HG02759 (cell line): ENCODE measurements around the gene KRTAP12-2.
"Not testable (repeated sequence)": the region's sequence is repeated elsewhere in the genome, so short reads cannot be mapped to it uniquely, and the experiment has no call there.

Experiments used
- ATAC-seq: cut with Tn5 transposase; IDR thresholded peaks from one replicate; pipeline ENCODE4 v1.9.1; 2021; ENCODE audit warnings: mild to moderate bottlenecking, moderate library complexity; ENCODE audit not compliant: unreplicated experiment

The KRTAP12-2 gene

DNA sequence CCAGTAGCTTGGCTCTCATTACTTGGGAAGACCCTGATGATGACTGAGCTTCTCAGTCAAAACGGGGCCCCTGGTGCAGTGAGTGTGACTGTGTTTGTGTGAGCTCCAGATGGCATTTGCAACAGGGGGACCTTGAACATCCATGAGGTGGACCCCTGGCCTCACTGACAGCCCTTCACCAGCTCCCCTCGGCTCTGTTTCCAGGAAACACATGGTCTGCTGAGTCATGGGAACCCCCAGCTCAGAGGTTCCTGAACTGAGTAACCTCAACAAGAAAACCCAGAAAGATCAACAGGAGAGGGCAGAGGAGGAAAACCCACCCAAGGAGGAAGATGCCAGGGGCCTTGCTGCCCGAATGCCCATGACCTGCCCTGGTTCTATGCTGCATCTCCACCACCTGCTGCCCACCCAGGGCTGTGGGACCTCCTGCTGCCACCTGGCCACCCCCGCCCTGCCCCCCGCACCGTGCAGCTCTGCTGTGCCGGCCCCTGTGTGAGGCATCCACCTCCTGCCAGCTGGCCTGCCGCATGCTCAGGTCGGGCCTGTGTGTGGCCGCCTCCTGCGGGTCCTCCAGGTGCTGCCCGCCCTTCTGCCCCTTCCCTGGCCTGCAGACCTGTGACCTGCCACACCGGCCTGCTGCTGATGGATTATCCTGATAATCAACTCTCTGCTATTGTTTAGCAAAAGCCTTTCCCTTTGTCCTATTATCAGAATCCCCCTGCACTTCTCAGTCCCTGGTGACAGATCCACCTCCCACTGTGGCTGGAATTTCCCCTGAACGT, 19.5 kb upstream of the KRTAP12-2 start:
- ATAC-seq, result no peak

DNA sequence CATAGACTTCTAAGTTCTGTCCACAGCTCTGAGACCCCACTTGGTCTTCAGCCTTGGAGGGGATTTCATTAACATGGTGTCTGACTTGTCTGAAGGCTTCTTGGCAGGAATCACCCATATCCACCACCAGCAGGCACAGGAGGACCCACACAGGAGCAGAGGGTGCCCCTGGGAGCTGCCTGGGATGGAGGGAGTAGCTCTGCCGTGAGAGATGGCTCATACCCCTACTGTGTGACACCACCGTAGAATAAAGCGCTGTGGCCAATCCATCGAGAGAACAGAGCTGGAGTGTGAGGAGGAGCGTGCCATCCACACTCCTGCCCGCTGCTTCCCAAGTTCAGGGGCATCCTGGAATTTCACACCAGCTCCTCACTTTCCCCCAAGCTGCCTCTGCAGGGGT, 18.3 kb upstream of the KRTAP12-2 start:
- not testable (repeated sequence) for ATAC-seq

DNA sequence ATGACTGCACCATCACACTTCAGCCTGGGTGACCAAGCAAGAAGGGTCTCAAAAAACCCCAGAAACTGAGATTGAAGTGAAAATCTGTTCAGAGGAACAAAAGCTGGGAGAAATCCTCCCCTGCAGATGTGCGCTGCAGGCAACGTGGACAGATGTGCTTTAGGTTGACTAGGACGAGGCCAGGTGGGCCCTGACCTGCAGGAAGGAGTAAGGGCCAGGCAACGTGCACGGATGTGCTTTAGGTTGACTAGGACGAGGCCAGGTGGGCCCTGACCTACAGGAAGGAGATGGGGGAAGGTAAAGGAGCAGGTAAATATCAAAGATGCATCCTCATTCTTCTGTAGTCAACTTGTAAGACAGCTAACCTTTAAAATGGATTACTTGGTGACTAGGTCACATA, 17.8 kb upstream of the KRTAP12-2 start:
- no peak for ATAC-seq

DNA sequence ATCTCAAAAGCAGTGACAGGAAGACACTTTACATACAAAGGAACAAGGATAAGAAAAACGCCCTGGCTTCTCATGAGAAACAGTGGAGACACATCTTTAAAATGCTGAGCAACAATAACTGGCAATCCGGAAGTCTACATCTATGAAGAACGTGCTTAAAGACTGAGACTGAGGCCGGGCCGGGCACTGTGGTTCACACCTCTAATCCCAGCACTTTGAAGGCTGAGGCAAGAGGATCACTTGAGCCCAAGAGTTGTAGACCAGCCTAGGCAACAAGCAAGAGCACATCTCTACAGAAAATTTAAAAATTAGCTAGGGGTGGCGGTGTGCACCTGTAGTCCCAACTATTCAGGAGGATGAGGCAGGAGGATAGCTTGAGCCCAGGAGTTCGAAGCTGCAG, 17.4 kb upstream of the KRTAP12-2 start:
- ATAC-seq, result no peak

DNA sequence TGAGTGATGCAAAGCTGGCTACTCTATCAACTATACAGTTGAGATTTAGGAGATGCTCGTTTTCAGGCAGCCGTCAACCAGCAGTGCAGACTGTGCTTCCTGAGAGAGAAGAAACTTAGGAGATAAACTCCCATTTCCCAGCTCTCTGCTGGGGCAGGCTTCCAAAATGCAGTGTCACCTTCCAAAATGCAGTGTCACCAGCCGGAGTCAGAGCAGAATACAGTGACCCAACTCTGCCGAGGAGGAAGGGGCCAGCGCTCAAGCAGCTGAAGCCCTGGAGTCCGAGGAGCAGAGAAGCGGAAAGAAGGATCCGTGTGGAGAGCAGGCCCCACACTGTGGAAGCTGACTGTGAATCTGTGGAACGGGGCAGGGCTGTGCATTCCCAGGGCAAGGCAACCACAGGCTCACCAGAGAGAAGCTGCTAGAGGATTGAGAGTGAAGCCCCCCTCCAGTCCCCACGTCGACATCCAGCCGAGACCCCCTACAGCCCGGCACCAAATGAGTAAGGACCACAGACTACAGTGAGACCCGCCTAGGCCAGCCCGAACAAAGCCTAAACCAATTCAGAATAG, 15.9 kb upstream of the KRTAP12-2 start:
- ATAC-seq, result no peak

DNA sequence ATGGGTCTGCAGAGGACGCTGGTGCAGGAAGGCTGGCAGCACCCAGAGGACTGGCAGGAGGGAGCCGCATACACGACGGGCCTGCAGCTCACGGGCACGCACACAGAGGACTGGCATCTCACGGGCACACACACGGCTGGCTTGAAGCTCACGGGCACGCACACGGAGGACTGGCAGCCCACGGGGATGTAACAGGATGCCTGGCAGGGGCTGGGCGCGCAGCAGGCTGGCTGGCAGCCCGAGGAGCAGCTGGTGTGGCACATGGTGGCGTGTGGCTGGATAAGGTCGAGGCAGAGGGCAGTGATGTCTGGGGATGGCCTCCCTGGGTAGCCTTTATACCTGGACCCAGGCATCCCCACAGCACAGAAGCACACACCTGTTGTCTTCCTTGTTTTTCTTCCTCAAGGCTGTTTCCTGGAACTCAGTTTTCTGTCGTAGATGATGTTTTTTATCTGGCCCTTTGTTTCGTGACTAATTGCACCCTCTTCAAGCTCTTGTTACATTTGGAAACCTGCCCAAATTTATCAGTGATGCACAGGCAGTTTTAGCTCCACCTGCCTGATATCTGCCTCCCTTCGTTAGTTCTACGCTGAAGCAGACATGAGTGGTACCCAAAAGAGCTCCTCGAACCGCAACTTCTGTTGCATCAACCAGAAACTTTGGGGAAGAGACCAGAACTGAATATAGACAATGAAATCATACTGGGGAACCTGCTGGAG, 15.3 kb upstream of the KRTAP12-2 start, which contains the start of gene KRTAP12-1:
KRTAP12-1 (minus strand) TSS at position 303 of the 719 bp plus-strand sequence; CDS start at position 263, 40 bp downstream.
- no peak for ATAC-seq

DNA sequence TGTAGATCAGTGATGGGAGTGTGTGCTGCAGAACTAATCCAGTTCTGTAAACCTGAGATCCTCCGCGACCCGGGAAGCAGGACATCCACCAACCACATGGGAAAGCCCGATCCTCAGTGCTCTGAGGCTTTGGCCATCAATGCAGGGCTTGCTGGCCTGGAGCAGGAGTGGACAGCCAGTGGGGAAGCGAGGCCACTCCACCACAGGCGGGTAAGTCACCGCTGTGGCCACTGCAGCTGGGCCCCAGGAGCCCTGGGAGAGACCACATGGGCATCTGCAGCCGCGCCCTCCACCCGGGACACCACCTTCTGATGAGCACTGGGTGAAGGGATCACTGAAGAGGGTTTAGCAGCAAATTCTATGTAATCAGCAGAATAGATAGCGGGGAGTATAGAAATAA, 14.4 kb upstream of the KRTAP12-2 start:
- no peak for ATAC-seq

DNA sequence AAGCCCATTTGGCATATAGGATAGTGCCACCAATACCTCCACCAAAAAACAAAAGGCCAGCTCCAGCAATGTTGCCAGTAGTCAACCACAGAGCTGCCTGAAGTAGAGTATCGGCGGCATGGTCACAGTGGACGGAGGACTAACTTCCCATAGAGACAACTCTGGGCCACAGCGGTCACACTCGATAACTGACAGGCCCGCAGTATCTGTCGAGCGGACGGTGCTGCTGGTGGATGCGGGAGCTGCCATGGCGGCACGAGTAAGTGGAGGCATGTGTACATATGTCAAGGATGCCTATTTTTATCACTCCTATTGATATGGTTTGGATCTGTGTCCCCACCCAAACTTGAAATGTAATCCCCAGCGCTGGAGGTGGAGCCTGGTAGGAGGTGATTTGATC, 11.2 kb upstream of the KRTAP12-2 start:
- ATAC-seq, result no peak

DNA sequence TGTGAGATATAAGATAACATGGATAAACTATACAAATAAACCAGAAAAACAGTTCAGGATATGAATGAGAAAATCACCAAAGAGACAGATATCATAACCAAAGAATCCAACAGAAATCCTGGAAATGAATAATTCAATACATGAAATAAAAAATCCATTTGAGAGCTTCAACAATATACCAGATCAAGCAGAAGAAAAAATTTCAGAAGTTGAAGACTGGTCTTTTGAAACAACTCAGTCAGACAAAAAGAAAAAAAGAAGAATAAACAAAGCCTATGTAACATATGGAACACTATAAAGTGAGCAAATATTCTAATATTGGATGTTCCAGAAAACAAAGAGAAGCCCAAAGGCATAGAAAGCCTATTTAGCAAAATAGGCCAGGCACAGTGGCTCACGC, 5.2 kb upstream of the KRTAP12-2 start:
- ATAC-seq, result no peak

DNA sequence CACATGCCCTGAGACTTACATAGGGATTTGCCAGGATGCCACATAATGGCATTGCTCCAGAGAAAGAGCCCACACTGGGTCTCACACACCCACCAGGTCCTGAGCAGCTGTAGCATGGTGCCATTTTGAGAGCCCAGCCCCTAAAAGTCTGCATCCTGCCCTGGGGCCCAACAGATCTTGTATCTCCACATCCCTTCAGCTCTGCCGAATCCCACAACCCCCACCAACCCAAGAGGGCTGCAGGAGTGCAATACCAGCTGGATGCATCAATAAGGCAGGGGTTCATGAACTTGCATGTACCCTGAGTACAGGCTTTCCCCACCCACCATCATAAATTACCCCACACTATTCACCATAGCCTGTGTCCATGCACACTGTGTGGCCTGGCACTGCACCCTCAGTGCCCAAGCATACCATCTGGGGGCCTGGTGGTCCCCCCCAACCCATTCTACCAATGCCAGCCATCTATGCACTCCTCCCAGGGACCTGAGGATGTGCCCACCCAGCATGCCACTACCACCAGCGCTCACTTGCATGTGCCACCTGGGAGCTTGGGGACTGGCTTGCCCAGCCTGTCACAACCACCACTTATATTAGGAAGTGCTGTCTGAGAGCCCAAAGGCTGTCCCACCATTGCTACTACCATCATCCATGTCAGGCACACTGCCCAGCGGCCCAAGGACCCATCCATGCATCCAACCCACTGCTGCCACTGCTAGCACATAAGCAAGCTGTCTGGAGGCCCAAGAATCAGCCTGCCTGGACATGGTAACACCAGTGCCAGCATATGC, 4.1 kb upstream of the KRTAP12-2 start:
- ATAC-seq, result no peak

DNA sequence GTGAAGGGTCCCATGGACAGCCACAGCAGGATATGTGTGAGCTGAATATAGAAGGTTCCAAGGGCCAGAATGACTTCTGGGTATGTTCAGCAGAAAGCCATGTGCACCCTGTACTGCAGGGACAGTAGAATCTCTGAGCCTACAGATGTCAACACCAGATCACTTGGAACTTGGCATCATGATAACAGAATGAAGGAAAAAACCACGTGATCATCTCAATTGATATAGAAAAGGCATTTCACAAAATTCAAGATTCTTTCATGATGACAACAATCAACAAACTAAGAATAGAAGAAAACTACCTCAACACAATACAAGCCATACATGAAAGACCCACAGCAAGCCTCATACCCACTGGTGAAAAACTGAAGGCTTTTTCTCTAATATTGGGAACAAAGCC, 885 bp upstream of the KRTAP12-2 start:
- no peak for ATAC-seq

DNA sequence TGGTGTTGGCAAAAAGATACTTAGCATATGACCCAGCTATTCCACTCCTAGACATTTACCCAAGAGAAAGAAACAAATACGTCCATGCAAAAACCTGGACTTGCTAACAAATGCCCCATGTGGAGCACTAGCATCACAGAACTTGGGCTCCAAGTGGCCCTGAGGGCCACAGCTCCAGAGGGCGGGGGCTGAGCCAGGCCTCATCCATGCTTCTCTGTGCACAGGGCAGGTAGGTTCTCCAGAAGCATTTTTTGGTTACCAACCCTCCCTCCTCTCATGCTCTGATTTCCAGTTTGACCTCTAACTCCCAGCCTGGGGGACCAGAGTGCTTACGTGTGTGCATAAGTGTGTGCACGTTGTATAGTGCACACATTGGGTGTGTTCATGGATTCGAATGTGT, 2.0 kb downstream of the KRTAP12-2 start:
- ATAC-seq, result no peak

DNA sequence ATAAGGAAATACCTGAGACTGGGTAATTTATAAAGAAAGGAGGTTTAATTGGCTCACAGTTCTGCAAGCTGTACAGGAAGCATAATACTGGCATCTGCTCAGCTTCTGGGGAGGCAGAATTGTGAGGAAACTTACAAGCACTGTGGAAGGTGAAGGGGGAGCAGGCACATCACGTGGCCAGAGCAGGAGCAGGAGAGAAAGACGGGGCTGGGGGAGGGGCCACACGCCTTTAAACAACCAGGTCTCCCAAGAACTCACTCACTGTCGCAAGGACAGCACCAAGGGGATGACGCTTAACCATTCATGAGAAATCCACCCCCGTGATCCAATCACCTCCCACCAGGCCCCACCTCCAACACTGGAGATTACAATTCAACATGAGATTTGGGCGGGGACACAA, 5.2 kb downstream of the KRTAP12-2 start:
- not testable (repeated sequence) for ATAC-seq

DNA sequence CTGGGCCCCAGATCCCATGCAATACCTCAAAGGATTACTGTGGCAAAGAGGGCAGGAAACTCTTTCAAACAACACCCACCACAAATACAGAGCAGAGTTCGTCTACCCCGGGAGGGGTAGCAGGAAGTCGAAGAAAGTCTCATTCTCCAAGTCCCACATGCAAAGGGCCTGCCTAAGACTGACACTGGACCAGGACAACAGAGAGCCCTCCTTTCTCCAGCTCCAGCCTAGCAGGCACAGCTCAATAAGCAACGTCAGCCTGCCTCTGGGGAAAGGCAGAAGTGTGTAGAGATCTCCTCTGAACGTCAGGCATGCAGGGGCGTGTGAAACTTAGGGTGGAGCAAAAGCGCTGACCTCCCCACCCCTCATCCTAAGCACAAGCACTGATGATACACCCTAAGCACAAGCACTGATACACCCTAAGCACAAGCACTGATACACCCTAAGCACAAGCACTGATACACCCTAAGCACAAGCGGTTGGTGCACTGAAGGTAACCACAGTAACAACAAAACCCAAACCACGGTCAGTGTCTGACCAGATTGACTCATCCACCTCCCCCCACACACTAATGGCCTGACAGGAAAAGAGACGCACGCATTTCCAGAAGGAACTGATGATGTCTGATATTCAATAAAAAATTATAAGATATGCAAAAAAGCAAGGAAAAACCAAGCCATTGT, 7.7 kb downstream of the KRTAP12-2 start:
- no peak for ATAC-seq

DNA sequence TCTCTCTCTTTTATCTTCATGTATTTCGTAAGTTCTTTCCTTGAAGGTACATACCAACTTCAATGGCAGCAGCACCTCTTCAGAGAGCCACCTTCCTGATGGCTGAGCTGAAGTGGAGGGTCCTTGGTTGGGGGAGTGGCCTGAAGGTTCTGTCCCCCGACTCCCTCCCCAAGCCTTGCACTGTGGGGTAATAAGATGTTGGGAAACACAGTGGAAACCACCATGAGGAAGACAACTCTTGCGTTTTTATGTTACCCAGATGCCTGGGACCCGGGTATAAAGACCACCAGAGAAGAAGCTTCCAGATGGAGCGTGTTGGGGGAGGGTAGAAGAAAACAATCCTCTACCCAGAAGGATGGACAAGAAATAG, 8.2 kb downstream of the KRTAP12-2 start:
- no peak for ATAC-seq

DNA sequence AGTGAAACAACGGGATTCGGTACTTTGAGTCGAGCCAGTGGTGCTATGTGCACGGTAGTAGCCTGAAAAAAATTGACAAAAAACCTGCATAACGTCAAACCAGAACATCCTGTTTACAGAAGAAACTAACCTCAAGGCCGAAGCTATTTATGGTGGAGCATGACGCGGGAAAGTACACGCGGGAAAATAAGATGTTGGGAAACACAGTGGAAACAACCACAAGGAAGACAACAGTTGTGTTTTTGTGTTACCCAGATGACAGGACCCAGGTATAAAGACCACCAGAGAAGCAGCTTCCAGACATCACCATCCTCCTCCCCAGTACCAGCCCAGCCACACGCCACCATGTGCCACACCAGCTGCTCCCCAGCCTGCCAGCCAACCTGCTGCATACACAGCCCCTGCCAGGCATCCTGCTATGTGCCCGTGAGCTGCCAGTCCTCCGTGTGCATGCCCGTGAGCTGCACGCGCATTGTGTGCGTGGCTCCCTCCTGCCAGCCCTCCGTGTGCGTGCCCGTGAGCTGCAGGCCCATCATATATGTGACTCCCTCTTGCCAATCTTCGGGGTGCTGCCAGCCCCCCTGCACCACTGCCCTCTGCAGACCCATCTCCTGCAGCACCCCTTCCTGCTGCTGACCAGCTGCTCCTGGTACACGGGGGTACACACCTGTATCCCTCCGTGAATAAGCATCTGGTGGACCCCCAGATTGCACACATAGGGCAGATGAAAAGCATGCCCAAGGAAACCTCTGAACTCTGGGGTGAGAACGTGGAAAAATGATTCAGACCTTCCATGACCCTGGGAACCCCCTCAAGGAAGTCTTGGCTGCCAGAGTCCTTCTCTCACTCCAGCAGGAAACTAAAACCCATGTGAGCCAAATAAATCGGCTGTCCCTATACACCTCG, 8.8 kb downstream of the KRTAP12-2 start, which contains the start of gene KRTAP12-3:
KRTAP12-3 (plus strand) TSS at position 298 of the 906 bp plus-strand sequence; CDS start at position 346, 48 bp downstream.
- ATAC-seq, result no peak

DNA sequence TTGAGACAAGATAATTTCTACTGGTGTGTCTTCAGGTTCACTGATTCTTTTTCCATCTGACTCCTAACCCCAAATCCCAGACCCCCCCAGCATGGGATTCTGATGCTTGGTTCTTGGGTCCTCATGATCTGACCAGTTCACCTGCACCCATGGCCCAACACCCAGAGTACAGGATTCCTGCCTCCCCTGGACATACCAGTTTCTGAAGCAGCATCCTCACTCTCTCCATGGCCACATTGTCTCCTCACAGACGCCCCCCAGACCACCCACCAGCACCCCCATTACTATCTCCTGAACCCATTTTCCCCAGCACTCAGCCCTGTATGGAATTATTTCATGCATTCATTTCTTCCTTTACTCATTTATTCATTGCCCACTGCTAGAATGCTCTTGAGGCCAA, 9.9 kb downstream of the KRTAP12-2 start:
- ATAC-seq, result no peak

DNA sequence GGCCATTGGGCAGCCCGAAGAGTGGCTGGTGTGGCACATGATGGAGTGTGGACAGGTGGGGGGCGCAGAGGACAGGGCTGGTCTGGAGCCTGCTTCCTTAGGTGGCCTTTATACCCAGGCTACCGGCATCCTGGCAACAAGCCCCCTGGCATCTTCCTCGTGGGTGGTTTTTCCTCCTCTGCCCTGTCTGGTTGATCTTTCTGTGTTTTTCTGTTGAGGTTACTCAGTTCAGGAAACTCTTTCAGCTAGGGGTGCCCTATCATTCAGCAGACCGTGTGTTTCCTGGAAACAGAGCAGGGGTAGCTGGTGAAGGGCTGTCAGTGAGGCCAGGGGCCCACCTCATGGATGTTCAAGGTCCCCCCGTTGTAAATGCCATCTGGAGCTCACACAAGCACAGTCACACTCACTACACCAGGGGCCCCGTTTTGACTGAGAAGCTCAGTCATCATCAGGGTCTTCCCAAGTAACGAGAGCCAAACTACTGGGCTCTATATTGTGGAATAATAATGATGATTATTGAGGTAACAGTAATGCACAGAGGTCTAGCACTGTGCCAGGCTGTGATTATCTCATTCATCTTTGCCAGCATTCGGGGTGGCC, 12.1 kb downstream of the KRTAP12-2 start, which contains the start of gene KRTAP12-4:
KRTAP12-4 (minus strand) TSS at position 84 of the 600 bp plus-strand sequence; CDS start at position 39, 45 bp downstream.
- ATAC-seq, result no peak
